ENCODE data around the gene AGAP9. TPM values are rescaled to one million over a fixed set of nuclear protein-coding genes. Genes with fewer than 3 reads are reported as not detected.
"Not testable (repeated sequence)": the region's sequence is repeated elsewhere in the genome, so short reads cannot be mapped to it uniquely, and the experiment has no call there.

AGAP9 gene
- total RNA-seq, 1 experiment from 2014 or later = 11.8 TPM

GRCh38 chr10:47457826-47458225 lies 65.6 kb downstream of the AGAP9 start:
- Histone ChIP-seq H3K36me3 (ENCODE audit: insufficient read depth, low read length) (no peaks in the 10 kb centered on the region), H3K9ac (ENCODE audit: low read length) (no peak overlapping the region), H3K9me2 (replicated peaks; ENCODE audit: insufficient read depth, low read length) (no peaks in the 10 kb centered on the region), H3K4me1 (ENCODE audit: low read length) (peaks cover 5% of the 10 kb centered on the region; the same call in 1 of the 2 replicates), H3K4me3 (ENCODE audit: low read length) (no peak overlapping the region), H3K9me3 (ENCODE audit: low read length) (no peaks in the 10 kb centered on the region), H2AFZ (ENCODE audit: low read length) (no peak overlapping the region), H3K27ac (ENCODE audit: low read length) (no peak overlapping the region), H3K79me2 (ENCODE audit: low read length) (no peaks in the 10 kb centered on the region), H4K20me1 (ENCODE audit: insufficient read depth, low read depth, low read length) (no peaks in the 10 kb centered on the region), H3K4me2 (ENCODE audit: low read depth, low read length, poor library complexity, severe bottlenecking) (no peak overlapping the region), H3K27me3 (ENCODE audit: low read length) (no peaks in the 10 kb centered on the region)
- DNase-seq = no peak

DNA sequence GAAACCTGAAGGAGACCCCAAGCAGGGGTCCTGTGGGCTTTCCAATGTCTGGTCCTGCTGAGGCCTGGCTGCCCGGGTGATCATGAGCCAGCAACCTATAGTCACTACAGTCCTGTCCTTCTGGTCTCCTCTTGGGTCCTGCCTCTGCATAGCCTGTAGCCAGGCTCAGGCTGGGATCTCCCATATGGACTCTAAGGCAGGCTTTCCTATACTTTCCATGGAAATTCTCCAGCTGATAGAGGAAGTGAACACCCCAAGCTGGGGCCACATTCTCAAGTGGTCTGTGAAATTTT lies 66.0 kb downstream of the AGAP9 start:
- H2AFZ ChIP-seq (ENCODE audit: low read length) = no peak overlapping the region
- H3K27ac ChIP-seq (ENCODE audit: low read length) = no peak overlapping the region
- H3K9me2 ChIP-seq (replicated peaks; ENCODE audit: insufficient read depth, low read length) = no peaks in the 10 kb centered on the region
- H3K4me3 ChIP-seq (ENCODE audit: low read length) = no peak overlapping the region
- no peaks in the 10 kb centered on the region for H4K20me1 ChIP-seq (ENCODE audit: insufficient read depth, low read depth, low read length)
- H3K9ac ChIP-seq (ENCODE audit: low read length) = no peak overlapping the region
- H3K27me3 ChIP-seq (ENCODE audit: low read length) = no peaks in the 10 kb centered on the region
- no peak for DNase-seq
- no peaks in the 10 kb centered on the region for H3K36me3 ChIP-seq (ENCODE audit: insufficient read depth, low read length)
- no peaks in the 10 kb centered on the region for H3K79me2 ChIP-seq (ENCODE audit: low read length)
- no peak overlapping the region for H3K4me2 ChIP-seq (ENCODE audit: low read depth, low read length, poor library complexity, severe bottlenecking)
- no peaks in the 10 kb centered on the region for H3K9me3 ChIP-seq (ENCODE audit: low read length)
- H3K4me1 ChIP-seq (ENCODE audit: low read length) = peaks cover 5% of the 10 kb centered on the region; the same call in 1 of the 2 replicates

DNA sequence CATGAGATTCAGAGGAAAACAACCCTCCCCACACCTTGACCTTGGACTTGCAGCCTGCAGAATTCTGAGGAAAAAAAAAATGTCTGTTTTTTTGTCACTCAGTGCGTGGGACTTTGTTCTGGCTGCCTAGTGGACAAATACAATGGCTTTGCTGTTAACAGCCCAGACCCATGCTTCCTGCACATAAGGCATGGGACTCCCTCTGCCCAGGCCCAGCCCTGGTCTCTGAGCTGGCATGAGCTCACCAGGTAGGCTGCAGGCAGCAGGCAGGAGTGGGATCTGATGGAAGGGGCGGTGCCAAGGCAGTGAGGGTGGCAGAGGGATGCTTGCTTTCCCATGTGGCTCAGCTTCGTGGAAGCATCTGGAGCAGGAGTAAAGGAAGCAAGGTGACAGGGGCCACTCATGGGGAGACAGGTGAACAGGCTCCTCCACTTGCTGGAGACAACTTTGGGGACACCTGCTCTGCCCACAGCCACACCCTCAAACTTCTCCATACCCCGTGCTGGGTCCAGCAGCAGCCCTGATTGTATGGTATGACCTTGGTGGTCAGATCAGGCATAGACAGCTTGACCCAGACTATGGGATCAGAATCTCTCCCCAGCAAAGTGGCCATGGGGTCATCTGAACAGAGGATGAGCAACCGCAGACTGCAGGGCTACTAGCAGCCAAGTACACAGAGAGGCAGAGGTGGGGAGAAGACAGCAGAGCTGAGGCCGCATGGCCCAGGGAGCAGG lies 66.5 kb downstream of the AGAP9 start:
- no peaks in the 10 kb centered on the region for H3K36me3 ChIP-seq (ENCODE audit: insufficient read depth, low read length)
- no peak overlapping the region for H3K9ac ChIP-seq (ENCODE audit: low read length)
- H3K4me1 ChIP-seq (ENCODE audit: low read length) = peaks cover 5% of the 10 kb centered on the region; the same call in 1 of the 2 replicates
- DNase-seq = peak; percentile 24
- no peaks in the 10 kb centered on the region for H4K20me1 ChIP-seq (ENCODE audit: insufficient read depth, low read depth, low read length)
- H3K9me3 ChIP-seq (ENCODE audit: low read length) = no peaks in the 10 kb centered on the region
- H3K4me3 ChIP-seq (ENCODE audit: low read length) = no peak overlapping the region
- no peaks in the 10 kb centered on the region for H3K79me2 ChIP-seq (ENCODE audit: low read length)
- no peak overlapping the region for H3K27ac ChIP-seq (ENCODE audit: low read length)
- no peak overlapping the region for H3K4me2 ChIP-seq (ENCODE audit: low read depth, low read length, poor library complexity, severe bottlenecking)
- no peak overlapping the region for H2AFZ ChIP-seq (ENCODE audit: low read length)
- no peaks in the 10 kb centered on the region for H3K9me2 ChIP-seq (replicated peaks; ENCODE audit: insufficient read depth, low read length)
- H3K27me3 ChIP-seq (ENCODE audit: low read length) = no peaks in the 10 kb centered on the region

DNA sequence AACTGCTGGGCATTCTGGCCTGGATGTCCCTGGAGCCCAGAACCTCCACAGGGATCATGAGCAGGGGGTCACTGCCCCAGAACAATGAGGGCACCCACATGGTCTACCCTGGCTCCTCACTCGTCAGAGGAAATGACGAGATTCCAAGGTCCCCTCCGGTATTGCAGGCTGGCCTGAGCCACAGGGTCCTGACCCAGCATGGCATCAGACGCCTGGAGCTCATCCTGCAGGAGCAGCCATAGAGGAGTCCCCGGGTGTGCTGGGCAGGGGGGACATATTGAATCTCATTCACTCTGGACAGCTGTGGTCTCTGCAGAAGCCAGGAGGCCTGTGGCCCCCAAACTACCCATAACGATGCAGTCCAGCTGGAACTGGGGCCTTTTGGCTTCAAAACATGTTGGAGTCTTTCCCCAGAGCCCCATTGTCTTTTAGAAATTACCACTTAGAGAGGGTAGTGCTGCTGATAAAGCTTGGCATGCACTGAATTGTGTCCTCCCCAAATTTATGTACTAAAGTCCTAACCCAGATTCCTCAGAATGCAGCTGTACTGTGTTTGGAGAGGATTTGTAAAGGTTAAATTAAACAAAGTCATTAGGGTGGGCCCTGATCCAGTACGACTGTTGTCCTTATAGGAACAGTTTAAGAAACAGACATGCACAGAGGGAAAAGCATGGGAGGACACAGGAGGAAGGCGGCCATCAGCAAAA lies 67.2 kb downstream of the AGAP9 start:
- H4K20me1 ChIP-seq (ENCODE audit: insufficient read depth, low read depth, low read length) = no peaks in the 10 kb centered on the region
- no peaks in the 10 kb centered on the region for H3K27me3 ChIP-seq (ENCODE audit: low read length)
- peak; percentile 15 for DNase-seq
- H3K9me2 ChIP-seq (replicated peaks; ENCODE audit: insufficient read depth, low read length) = no peaks in the 10 kb centered on the region
- H3K4me3 ChIP-seq (ENCODE audit: low read length) = no peak overlapping the region
- H3K79me2 ChIP-seq (ENCODE audit: low read length) = no peaks in the 10 kb centered on the region
- H3K9ac ChIP-seq (ENCODE audit: low read length) = no peak overlapping the region
- no peaks in the 10 kb centered on the region for H3K9me3 ChIP-seq (ENCODE audit: low read length)
- no peak overlapping the region for H3K4me2 ChIP-seq (ENCODE audit: low read depth, low read length, poor library complexity, severe bottlenecking)
- H2AFZ ChIP-seq (ENCODE audit: low read length) = no peak overlapping the region
- no peaks in the 10 kb centered on the region for H3K36me3 ChIP-seq (ENCODE audit: insufficient read depth, low read length)
- H3K4me1 ChIP-seq (ENCODE audit: low read length) = peaks cover 5% of the 10 kb centered on the region; the same call in 1 of the 2 replicates
- no peak overlapping the region for H3K27ac ChIP-seq (ENCODE audit: low read length)

GRCh38 chr10:47455350-47456078 lies 67.9 kb downstream of the AGAP9 start:
- peak; percentile 27 for DNase-seq
- H3K4me1 ChIP-seq (ENCODE audit: low read length); H2AFZ ChIP-seq (ENCODE audit: low read length): not testable (repeated sequence)

GRCh38 chr10:47454780-47455058 lies 68.7 kb downstream of the AGAP9 start:
- Histone ChIP-seq H3K27ac (ENCODE audit: low read length) (no peak overlapping the region), H3K79me2 (ENCODE audit: low read length) (no peaks in the 10 kb centered on the region), H3K9me2 (replicated peaks; ENCODE audit: insufficient read depth, low read length) (no peaks in the 10 kb centered on the region), H3K27me3 (ENCODE audit: low read length) (no peaks in the 10 kb centered on the region), H2AFZ (ENCODE audit: low read length) (no peak overlapping the region), H3K9me3 (ENCODE audit: low read length) (no peaks in the 10 kb centered on the region), H3K4me1 (ENCODE audit: low read length) (peaks cover 5% of the 10 kb centered on the region; the same call in 1 of the 2 replicates), H3K4me2 (ENCODE audit: low read depth, low read length, poor library complexity, severe bottlenecking) (no peak overlapping the region), H3K9ac (ENCODE audit: low read length) (no peak overlapping the region), H3K4me3 (ENCODE audit: low read length) (no peak overlapping the region), H4K20me1 (ENCODE audit: insufficient read depth, low read depth, low read length) (no peaks in the 10 kb centered on the region), H3K36me3 (ENCODE audit: insufficient read depth, low read length) (no peaks in the 10 kb centered on the region)
- peak; percentile 22 for DNase-seq

More at GRCh38 chr10:47455350-47456078, 67.9 kb downstream of the AGAP9 start:
- not testable (repeated sequence) for H3K79me2 ChIP-seq (ENCODE audit: low read length); H3K36me3 ChIP-seq (ENCODE audit: insufficient read depth, low read length); H3K9me3 ChIP-seq (ENCODE audit: low read length); H3K27me3 ChIP-seq (ENCODE audit: low read length); H3K4me2 ChIP-seq (ENCODE audit: low read depth, low read length, poor library complexity, severe bottlenecking); H3K9ac ChIP-seq (ENCODE audit: low read length); H4K20me1 ChIP-seq (ENCODE audit: insufficient read depth, low read depth, low read length); H3K9me2 ChIP-seq (replicated peaks; ENCODE audit: insufficient read depth, low read length); H3K27ac ChIP-seq (ENCODE audit: low read length); H3K4me3 ChIP-seq (ENCODE audit: low read length)

GRCh38 chr10:47454008-47454779 lies 69.2 kb downstream of the AGAP9 start:
- H3K79me2 ChIP-seq (ENCODE audit: low read length) = no peaks in the 10 kb centered on the region
- H3K9ac ChIP-seq (ENCODE audit: low read length) = no peak overlapping the region
- no peaks in the 10 kb centered on the region for H3K36me3 ChIP-seq (ENCODE audit: insufficient read depth, low read length)
- H3K27ac ChIP-seq (ENCODE audit: low read length) = no peak overlapping the region
- peaks cover 5% of the 10 kb centered on the region; the same call in 1 of the 2 replicates for H3K4me1 ChIP-seq (ENCODE audit: low read length)
- H2AFZ ChIP-seq (ENCODE audit: low read length) = no peak overlapping the region
- H3K4me3 ChIP-seq (ENCODE audit: low read length) = no peak overlapping the region
- no peaks in the 10 kb centered on the region for H3K27me3 ChIP-seq (ENCODE audit: low read length)
- DNase-seq = peak; percentile 31
- no peaks in the 10 kb centered on the region for H3K9me3 ChIP-seq (ENCODE audit: low read length)
- no peaks in the 10 kb centered on the region for H3K9me2 ChIP-seq (replicated peaks; ENCODE audit: insufficient read depth, low read length)
- no peak overlapping the region for H3K4me2 ChIP-seq (ENCODE audit: low read depth, low read length, poor library complexity, severe bottlenecking)
- H4K20me1 ChIP-seq (ENCODE audit: insufficient read depth, low read depth, low read length) = no peaks in the 10 kb centered on the region
